ENCODE data around the gene JARID2. TPM values are rescaled to one million over a fixed set of nuclear protein-coding genes. Genes with fewer than 3 reads are reported as not detected.

JARID2 gene
- total and polyA plus RNA-seq, 9 of the 15 experiments (the other 6 are each of a cell fraction or from before 2014, with no cell fraction given) = 5.0 to 29.0 (median 15.6) TPM

DNA sequence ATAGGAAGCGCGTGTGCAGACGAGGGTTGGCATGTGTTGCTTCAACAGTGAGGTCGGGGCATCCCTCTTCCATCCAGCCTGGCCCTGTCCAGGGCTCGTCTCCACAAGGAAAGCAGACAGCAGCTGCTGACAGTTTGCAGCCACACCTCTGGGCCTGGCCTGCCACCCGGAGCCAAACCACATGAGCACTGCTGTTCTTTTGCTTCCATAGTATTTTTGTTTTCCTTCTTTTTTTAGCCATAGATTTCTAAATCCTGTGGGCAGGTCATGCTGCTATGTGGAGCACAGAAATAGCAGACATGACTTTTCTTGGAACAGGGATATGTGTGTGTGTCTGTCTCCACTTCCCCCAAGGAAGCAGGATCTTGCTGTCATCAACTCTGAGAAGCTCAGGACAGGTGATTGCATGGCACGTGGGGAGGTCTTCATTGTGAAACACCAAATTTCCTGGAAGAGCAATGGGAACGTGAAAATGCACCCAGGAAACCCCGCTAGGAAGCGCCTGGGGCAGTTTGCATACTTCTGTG, 249.6 kb downstream of the JARID2 start:
- H2AFZ ChIP-seq (ENCODE audit: low read depth, low read length) = no peak overlapping the region
- H3K9ac ChIP-seq (ENCODE audit: insufficient read depth in 1 of 2, low read depth in 2 of 2, low read length in 2 of 2) = no peak overlapping the region
- peaks cover 2 to 8% of the 10 kb centered on the region in 2 experiments; a peak in 4 of 5 replicates for H3K4me1 ChIP-seq (replicated peaks in 1 of 2; ENCODE audit: control insufficient read depth in 2 of 2, insufficient read depth in 2 of 2, low read length in 2 of 2)
- BruUV-seq (replicated peaks) = no TSS peak
- no peak overlapping the region for H3K4me2 ChIP-seq (ENCODE audit: insufficient read depth, low read length)
- no peak overlapping the region for H3K27ac ChIP-seq (ENCODE audit: extremely low read depth, low read depth, low read length)
- TF ChIP-seq ZNF444 (CRISPR knock-in tag; IDR thresholded peaks at IDR 0.05) (no peak), PHF20 (IDR thresholded peaks at IDR 0.05; ENCODE audit: partially characterized antibody) (no peak), PTTG1 (tag; IDR thresholded peaks at IDR 0.05; ENCODE audit: low read depth) (no peak), ZZZ3 (IDR thresholded peaks at IDR 0.05) (no peak), GTF2E2 (tag; IDR thresholded peaks at IDR 0.05) (no peak), TARDBP (IDR thresholded peaks at IDR 0.05) (no peak), ZNF3 (CRISPR knock-in tag; IDR thresholded peaks at IDR 0.05) (no peak), ZNF184 (CRISPR knock-in tag; IDR thresholded peaks at IDR 0.05) (no peak)
- TF ChIP-seq, protein P1, sequence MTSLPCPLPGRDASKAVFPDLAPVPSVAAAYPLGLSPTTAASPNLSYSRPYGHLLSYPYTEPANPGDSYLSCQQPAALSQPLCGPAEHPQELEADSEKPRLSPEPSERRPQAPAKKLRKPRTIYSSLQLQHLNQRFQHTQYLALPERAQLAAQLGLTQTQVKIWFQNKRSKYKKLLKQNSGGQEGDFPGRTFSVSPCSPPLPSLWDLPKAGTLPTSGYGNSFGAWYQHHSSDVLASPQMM (CRISPR knock-in tag; IDR thresholded peaks at IDR 0.05) = no peak
- TF ChIP-seq, protein P2, sequence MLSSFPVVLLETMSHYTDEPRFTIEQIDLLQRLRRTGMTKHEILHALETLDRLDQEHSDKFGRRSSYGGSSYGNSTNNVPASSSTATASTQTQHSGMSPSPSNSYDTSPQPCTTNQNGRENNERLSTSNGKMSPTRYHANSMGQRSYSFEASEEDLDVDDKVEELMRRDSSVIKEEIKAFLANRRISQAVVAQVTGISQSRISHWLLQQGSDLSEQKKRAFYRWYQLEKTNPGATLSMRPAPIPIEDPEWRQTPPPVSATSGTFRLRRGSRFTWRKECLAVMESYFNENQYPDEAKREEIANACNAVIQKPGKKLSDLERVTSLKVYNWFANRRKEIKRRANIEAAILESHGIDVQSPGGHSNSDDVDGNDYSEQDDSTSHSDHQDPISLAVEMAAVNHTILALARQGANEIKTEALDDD (IDR thresholded peaks at IDR 0.05) = no peak
- peaks cover 6% of the 10 kb centered on the region; the same call in 1 of the 2 replicates for H4K20me1 ChIP-seq (replicated peaks; ENCODE audit: control insufficient read depth, insufficient read depth, low read length)
- H3K36me3 ChIP-seq (ENCODE audit: control insufficient read depth, insufficient read depth, low read length) = peaks cover 61% of the 10 kb centered on the region
- POLR2A ChIA-PET = no interaction called here
- 87% methylated on average over 10 of the region's 10 CpGs for WGBS (ENCODE audit: insufficient coverage, low coverage, missing lambda C conversion rate)
- no peak for FAIRE-seq
- H3K27me3 ChIP-seq (ENCODE audit: control insufficient read depth in 2 of 2, insufficient read depth in 2 of 2, low read length in 2 of 2) = no peaks in the 10 kb centered on the region
- 0 out of 3 replicates have a peak, but pooled peaks cover 8% of the 10 kb centered on the region for H3K79me2 ChIP-seq (ENCODE audit: control insufficient read depth, insufficient read depth, low read length)
- CTCF ChIA-PET (ENCODE audit: low intra/inter-chr PET ratio) = no interaction called here
- no peaks in the 10 kb centered on the region for H3K9me1 ChIP-seq (ENCODE audit: control insufficient read depth, insufficient read depth, low read length)
- DNase-seq (ENCODE audit: extremely low read depth in 1 of 4, low spot score in 3 of 4) = no peak
- no peak overlapping the region for H3K4me3 ChIP-seq
- intact Hi-C loops (cut with micrococcal nuclease) = no loop called here
- in situ Hi-C loops (cut with MboI) = no loop called here
- H3K9me3 ChIP-seq (replicated peaks; ENCODE audit: control insufficient read depth, insufficient read depth, low read depth, low read length) = no peaks in the 10 kb centered on the region
- no peak for ATAC-seq

Data from K562 (cell line).